Activated T-cell treated with anti-CD3 and anti-CD28 coated beads for 24 hours (primary cell): Measurements from ENCODE around the gene NR2F1-AS1.

ENCODE experiments used
- DNase-seq: peaks from one replicate; pipeline ENCODE4 v3.0.0-alpha.2; 2020; ENCODE audit warnings: low read depth

Gene NR2F1-AS1

GRCh38 chr5:93589152-93589828, 8.3 kb upstream of the NR2F1-AS1 start:
- DNase-seq = no peak

GRCh38 chr5:93588352-93589151, 7.5 kb upstream of the NR2F1-AS1 start:
- no peak for DNase-seq

- DNase-seq = no peak
Observed at GRCh38 chr5:93587597-93588351, 6.8 kb upstream of the NR2F1-AS1 start.

- DNase-seq = no peak
Observed at GRCh38 chr5:93586736-93587596, 5.9 kb upstream of the NR2F1-AS1 start.

- no peak for DNase-seq
Observed at GRCh38 chr5:93585767-93586385, 4.9 kb upstream of the NR2F1-AS1 start.

GRCh38 chr5:93585041-93585766, 4.2 kb upstream of the NR2F1-AS1 start:
- DNase-seq = no peak

GRCh38 chr5:93584596-93585040, 3.6 kb upstream of the NR2F1-AS1 start:
- DNase-seq = no peak

- DNase-seq = no peak
Observed at GRCh38 chr5:93583768-93584595, 3.0 kb upstream of the NR2F1-AS1 start.

- DNase-seq = no peak
Observed at GRCh38 chr5:93583439-93583767, 2.4 kb upstream of the NR2F1-AS1 start.

GRCh38 chr5:93582677-93583438, 1.8 kb upstream of the NR2F1-AS1 start, which contains the start of gene NR2F1:
NR2F1 (plus strand) TSS chr5:93583222; CDS start chr5:93585024, 1,802 bp downstream.
- DNase-seq = no peak

GRCh38 chr5:93582167-93582462, 1.1 kb upstream of the NR2F1-AS1 start:
- DNase-seq = no peak

- no peak for DNase-seq
Observed at GRCh38 chr5:93580063-93580926, 724 bp downstream of the NR2F1-AS1 start.

- DNase-seq = no peak
Observed at GRCh38 chr5:93579692-93580062, 1.3 kb downstream of the NR2F1-AS1 start.

- no peak for DNase-seq
Observed at GRCh38 chr5:93578813-93579691, 2.0 kb downstream of the NR2F1-AS1 start.

- no peak for DNase-seq
Observed at GRCh38 chr5:93577854-93578812, 2.9 kb downstream of the NR2F1-AS1 start.
